Endothelial cell of umbilical vein (primary cell): Measurements from ENCODE around the gene TSPO. TPM values are rescaled to one million over a fixed set of nuclear protein-coding genes. Genes with fewer than 3 reads are reported as not detected.

Source experiments
- BruUV-seq: library from RNA; stranded (reverse); fragments of 400-500 nt; replicated peaks from 2 replicates; lab custom pipeline; 2021; lab: Mats Ljungman, UMichigan
- CTCF ChIA-PET: fragments of 300-600, 350-600 bp; sonication (Branson Sonifier 250); formaldehyde crosslinking; loops from one replicate; lab custom pipeline; 2021; ENCODE audit warnings: antibody characterized with exemption, inconsistent platforms; lab: Charles Lee
- POLR2A ChIA-PET: fragments of 300-600, 350-600 bp; sonication (Branson Sonifier 250); formaldehyde crosslinking; loops from one replicate; lab custom pipeline; 2021; ENCODE audit warnings: antibody characterized with exemption, inconsistent platforms; lab: Charles Lee
- DNase-seq: peaks from one replicate; pipeline ENCODE4 v3.0.0-alpha.2; 2011; ENCODE audit warnings: low read depth, low spot score
- FAIRE-seq: peaks from 2 replicates; lab custom pipeline; 2011; peaks lifted over from hg19 to GRCh38; lab: Jason Lieb, UNC
- H2AFZ ChIP-seq: 2 replicates; pipeline ENCODE4 v1.6.0; 2012; ENCODE audit warnings: low read depth, low read length, control low read depth, inconsistent platforms
- H3K27ac ChIP-seq: 2 replicates; pipeline ENCODE4 v1.5.1; 2011; ENCODE audit warnings: low read depth, mild to moderate bottlenecking, control low read depth, low read length, moderate library complexity; ENCODE audit not compliant: insufficient read depth
- H3K27me3 ChIP-seq, 2 experiments: 2 replicates each; pipeline versions ENCODE4 v1.6.0 to v1.6.1; 2011; ENCODE audit warnings: low read length in 2 of 2, mixed read lengths in 1 of 2; ENCODE audit not compliant: control insufficient read depth in 2 of 2, insufficient read depth in 2 of 2
- H3K36me3 ChIP-seq, 2 experiments: 2 replicates in 1 of 2; 3 replicates in 1 of 2; pipeline ENCODE4 v1.5.1; 2011; ENCODE audit warnings: low read length in 2 of 2, mild to moderate bottlenecking in 1 of 2, moderate library complexity in 1 of 2; ENCODE audit not compliant: control insufficient read depth in 2 of 2, insufficient read depth in 2 of 2; ENCODE audit errors: extremely low read depth in 1 of 2
- H3K4me1 ChIP-seq: 3 replicates; pipeline ENCODE4 v1.5.1; 2011; ENCODE audit warnings: mild to moderate bottlenecking, low read length; ENCODE audit not compliant: control insufficient read depth, insufficient read depth; ENCODE audit errors: extremely low read depth
- H3K4me2 ChIP-seq: 2 replicates; pipeline ENCODE4 v1.6.1; 2011; ENCODE audit warnings: low read length, control low read depth, mixed read lengths; ENCODE audit not compliant: insufficient read depth
- H3K4me3 ChIP-seq, 3 experiments: fragments of 200-600 bp in 1 of 3; sonication (generic), shearing (Covaris generic) in 1 of 3; replicated peaks in 1 of 3; 2 replicates each; pipeline ENCODE4 v1.5.1; 2011 to 2016; ENCODE audit warnings: control low read depth in 3 of 3, low read length in 3 of 3, mild to moderate bottlenecking in 2 of 3, inconsistent platforms in 1 of 3, low read depth in 1 of 3, moderate library complexity in 1 of 3; ENCODE audit not compliant: insufficient read depth in 1 of 3
- H3K79me2 ChIP-seq: 2 replicates; pipeline ENCODE4 v1.6.0; 2012; ENCODE audit warnings: low read length, inconsistent platforms; ENCODE audit not compliant: control insufficient read depth, insufficient read depth
- H3K9ac ChIP-seq: replicated peaks from 2 replicates; pipeline ENCODE3; 2011; ENCODE audit warnings: low read length, control low read depth; ENCODE audit not compliant: insufficient read depth; ENCODE audit errors: extremely low read depth
- H3K9me1 ChIP-seq: replicated peaks from 3 replicates; pipeline ENCODE4 v1.6.0; 2011; ENCODE audit warnings: mild to moderate bottlenecking, low read length; ENCODE audit not compliant: control insufficient read depth, insufficient read depth; ENCODE audit errors: extremely low read depth
- H3K9me3 ChIP-seq: replicated peaks from 2 replicates; pipeline ENCODE4 v1.5.1; 2012; ENCODE audit warnings: low read length, inconsistent platforms; ENCODE audit not compliant: control insufficient read depth, insufficient read depth
- H4K20me1 ChIP-seq: replicated peaks from 2 replicates; pipeline ENCODE3; 2011; ENCODE audit warnings: mild to moderate bottlenecking, low read length; ENCODE audit not compliant: control insufficient read depth, insufficient read depth; ENCODE audit errors: extremely low read depth
- CTCF ChIP-seq, 2 donors: IDR thresholded peaks; 1 replicate in 1 of 2; 2 replicates in 1 of 2; pipeline ENCODE4 v1.5.1; 2011; ENCODE audit warnings: low read length in 2 of 2, mild to moderate bottlenecking in 2 of 2, moderate library complexity in 2 of 2, control low read depth in 1 of 2, inconsistent platforms in 1 of 2, low read depth in 1 of 2; ENCODE audit not compliant: insufficient read depth in 1 of 2; ENCODE audit errors: extremely low read depth in 1 of 2
- EZH2 ChIP-seq: IDR thresholded peaks from 2 replicates; pipeline ENCODE4 v1.6.1; 2012; ENCODE audit warnings: borderline replicate concordance, low read depth, mild to moderate bottlenecking, moderate library complexity, low read length, inconsistent platforms; ENCODE audit not compliant: severe bottlenecking
- JUN ChIP-seq: IDR thresholded peaks from 2 replicates; pipeline ENCODE4 v1.6.1; 2011; ENCODE audit warnings: borderline replicate concordance, low read depth; ENCODE audit not compliant: insufficient read length, insufficient read depth
- MAX ChIP-seq: IDR thresholded peaks from 2 replicates; pipeline ENCODE4 v1.6.1; 2011; ENCODE audit not compliant: insufficient read depth, insufficient read length
- POLR2AphosphoS5 ChIP-seq: IDR thresholded peaks from 2 replicates; pipeline ENCODE4 v1.6.1; 2012; ENCODE audit warnings: low read depth, mild to moderate bottlenecking, control low read depth, low read length, moderate library complexity; ENCODE audit not compliant: insufficient read depth
- dilution Hi-C: fragments of 300-500 bp; cut with MboI; formaldehyde crosslinking; loops from one replicate; pipeline ENCODE4 v1.15.0; 2019; ENCODE audit warnings: low sequenced_read_pairs; ENCODE audit not compliant: extremely low pct_ligation_motif_present
- intact Hi-C: fragments of 100-400 bp; cut with micrococcal nuclease; formaldehyde crosslinking; loops from one replicate; pipeline ENCODE4 v1.10.0; 2022
- polyA plus RNA-seq, 4 experiments: library from polyadenylated mRNA; depleted of rRNA in 3 of 4; stranded (reverse) in 3 of 4; unstranded in 1 of 4; fragments of >200 nt; gene quantifications; 2 replicates each; pipeline versions ENCODE4 v1.2.1 to v1.2.3, GENCODE V29; 2011 to 2012; ENCODE audit warnings: missing spikeins in 1 of 4
- total RNA-seq: library from RNA; stranded (reverse); gene quantifications from 2 replicates; pipeline ENCODE4 v1.2.3, GENCODE V29; 2021

Gene TSPO
- total and polyA plus RNA-seq, 2 donors (not counting 3 experiments of a cell fraction or from before 2014, with no cell fraction given), result 328 to 720 TPM

GRCh38 chr22:43110444-43110926 lies 40.9 kb upstream of the TSPO start, which contains the start of gene BIK:
Gene BIK, plus strand, starts transcription at chr22:43110750. Its CDS starts 13,273 bp downstream, at chr22:43124023.
- DNase-seq (peak; percentile 47), FAIRE-seq (no peak)
- Histone ChIP-seq H3K9ac (peak within 1 kb of the TSS; percentile 7), H3K4me3 (peak within 1 kb of the TSS; percentile 19 to 51 (median 50)), H3K9me3 (no peaks in the 10 kb centered on the region), H3K4me1 (no peaks in the 10 kb centered on the region), H3K4me2 (peak within 1 kb of the TSS; percentile 76), H3K27me3 (peaks cover 16 to 26% of the 10 kb centered on the region in 2 experiments), H2AFZ (peak within 1 kb of the TSS; percentile 91), H3K9me1 (no peaks in the 10 kb centered on the region), H4K20me1 (no peaks in the 10 kb centered on the region), H3K27ac (no peak within 1 kb of the TSS), H3K36me3 (no peaks in the 10 kb centered on the region), H3K79me2 (no peaks in the 10 kb centered on the region)
- POLR2A ChIA-PET, result interaction anchor here (0.9 kb wide), 1 partner anchor 495 kb away, joined by 3 read pairs; no protein-coding TSS in a partner anchor
- dilution Hi-C loops (no loop called here), intact Hi-C loops (loop anchor here (2.0 kb wide), 1 partner anchor 26 kb away; no protein-coding TSS in a partner anchor)
- TF ChIP-seq JUN, result no peak
- no peak for TF ChIP-seq MAX
- no peak for TF ChIP-seq POLR2AphosphoS5
- TF ChIP-seq CTCF (IDR thresholded peaks at IDR 0.05; ENCODE audit: extremely low read depth in 1 of 2, insufficient read depth in 1 of 2, low read depth in 1 of 2, low read length in 2 of 2), result peak; percentile 19 to 53
- TF ChIP-seq EZH2, result peak; percentile 51
- CTCF ChIA-PET, result interaction anchor here (0.9 to 3.6 kb wide), 6 partner anchors 12 to 118 kb away, joined by 4 to 17 read pairs (median 4); no protein-coding TSS in a partner anchor
- BruUV-seq, result no TSS peak
